AG08396 (cell line): ENCODE measurements around the gene PLEKHG4B.
"Not testable (repeated sequence)": the region's sequence is repeated elsewhere in the genome, so short reads cannot be mapped to it uniquely, and the experiment has no call there.

Source experiments
- DNase-seq: peaks from one replicate; pipeline ENCODE4 v3.0.0; 2012; ENCODE audit warnings: low spot score, mixed read lengths

PLEKHG4B gene

GRCh38 chr5:190366-191035, 98.5 kb downstream of the PLEKHG4B start:
- DNase-seq, result no peak

GRCh38 chr5:191036-191948, 99.3 kb downstream of the PLEKHG4B start, which contains the start of gene LRRC14B:
LRRC14B (plus strand) TSS chr5:191495; CDS start chr5:191539, 44 bp downstream.
- no peak for DNase-seq

DNA sequence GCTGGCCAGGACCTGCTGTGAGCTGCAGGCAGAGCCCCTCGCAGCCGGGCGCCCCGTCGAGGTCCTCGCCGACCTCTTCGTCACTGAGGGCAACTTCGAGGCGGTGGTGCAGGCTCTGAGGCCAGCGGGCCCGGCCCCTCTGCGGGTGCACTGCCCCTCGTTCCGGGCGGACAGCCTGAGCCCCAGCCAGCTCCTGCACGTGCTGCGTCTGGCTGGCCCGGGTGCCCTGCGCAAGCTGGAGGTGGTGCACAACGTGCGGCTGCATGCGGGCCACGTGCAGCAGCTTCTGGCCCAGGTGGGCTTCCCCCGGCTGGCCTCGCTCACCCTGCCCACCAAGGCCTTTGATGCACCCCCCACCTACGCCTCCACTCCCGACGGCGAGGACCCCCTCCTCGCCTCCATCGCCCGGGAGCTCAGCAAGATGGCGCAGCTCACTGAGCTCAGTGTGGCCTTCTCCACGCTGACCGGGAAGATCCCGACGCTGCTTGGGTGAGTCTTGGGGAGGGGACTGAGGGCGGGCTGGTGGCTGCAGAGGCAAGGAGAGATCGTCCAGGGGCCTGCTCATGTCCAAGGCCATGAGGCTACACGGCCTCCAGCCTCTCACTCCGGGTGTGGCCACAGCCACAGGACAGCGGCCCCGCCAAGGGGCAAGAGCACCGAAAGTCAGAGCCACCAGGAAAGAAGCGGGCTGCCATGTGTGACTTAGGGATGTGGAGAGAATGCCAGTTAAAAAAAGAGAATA, 100.2 kb downstream of the PLEKHG4B start:
- DNase-seq, result no peak

DNA sequence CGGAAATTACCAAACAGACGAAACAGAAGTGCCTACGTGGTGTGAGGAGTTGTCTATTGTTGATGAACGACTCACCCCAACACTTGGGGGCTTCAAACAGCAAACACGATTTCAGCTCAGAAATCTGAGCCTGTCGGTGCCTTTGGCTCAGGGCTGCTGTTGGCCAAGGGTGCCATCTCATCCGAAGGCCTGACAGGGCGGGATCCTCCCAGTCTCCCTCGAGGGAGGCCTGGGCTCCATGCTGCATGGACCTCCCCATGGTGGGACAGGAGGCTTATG, 100.7 kb downstream of the PLEKHG4B start:
- no peak for DNase-seq

GRCh38 chr5:192970-193831, 101.2 kb downstream of the PLEKHG4B start:
- no peak for DNase-seq

GRCh38 chr5:194102-194501, 102.1 kb downstream of the PLEKHG4B start:
- DNase-seq, result no peak

- no peak for DNase-seq
These were observed 102.7 kb downstream of the PLEKHG4B start for GRCh38 chr5:194603-195209.

- DNase-seq, result no peak
These were observed 103.6 kb downstream of the PLEKHG4B start for GRCh38 chr5:195401-196160.

- no peak for DNase-seq
These were observed 104.4 kb downstream of the PLEKHG4B start for GRCh38 chr5:196350-196749.

DNA sequence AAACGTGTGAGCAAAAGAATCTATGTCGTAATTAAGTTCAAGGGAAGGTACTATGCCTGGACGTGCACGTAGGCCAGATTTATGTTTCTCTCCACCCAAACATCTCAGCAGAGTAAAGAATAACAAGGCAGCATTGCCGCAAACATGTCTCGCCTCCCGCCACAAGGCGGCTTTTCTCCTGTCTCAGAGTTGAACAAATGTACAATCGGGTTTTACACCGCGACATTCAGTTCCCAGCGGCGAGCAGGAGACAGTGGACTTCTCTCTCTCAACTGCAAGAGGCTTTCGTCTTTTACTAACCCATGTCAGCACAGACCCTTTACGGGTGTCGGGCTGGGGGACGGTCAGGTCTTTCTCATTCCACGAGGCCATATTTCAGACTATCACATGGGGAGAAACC, 105.1 kb downstream of the PLEKHG4B start:
- not testable (repeated sequence) for DNase-seq

DNA sequence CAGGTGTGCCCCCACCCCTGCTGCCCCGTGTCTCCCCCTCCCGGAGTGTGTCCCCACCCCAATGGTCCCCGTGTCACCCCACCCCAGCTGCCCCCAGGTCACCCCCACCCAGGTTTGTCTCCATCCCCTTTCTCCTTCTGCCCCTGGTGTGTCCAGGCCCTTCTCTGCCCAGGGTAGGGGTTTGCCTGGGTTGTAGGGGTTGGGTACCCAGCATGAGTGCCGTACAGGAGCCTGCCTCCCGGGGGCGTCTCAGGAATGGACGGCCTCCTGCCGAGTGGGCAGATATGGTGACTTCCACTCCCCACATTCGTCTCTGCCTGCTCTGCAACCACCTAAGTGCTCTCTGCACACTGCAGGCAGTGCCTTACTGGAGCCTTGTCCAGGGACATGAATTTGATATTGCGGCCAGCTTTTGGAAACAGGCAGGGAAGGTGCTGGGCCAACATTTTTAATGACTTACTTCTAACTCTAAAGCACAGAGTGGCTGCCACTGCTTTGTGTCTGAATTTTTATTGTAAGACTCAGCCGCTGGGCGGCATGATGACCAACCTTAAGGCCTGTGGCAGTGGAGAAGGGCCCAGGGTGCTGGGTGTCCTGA, 106.0 kb downstream of the PLEKHG4B start:
- no peak for DNase-seq

DNA sequence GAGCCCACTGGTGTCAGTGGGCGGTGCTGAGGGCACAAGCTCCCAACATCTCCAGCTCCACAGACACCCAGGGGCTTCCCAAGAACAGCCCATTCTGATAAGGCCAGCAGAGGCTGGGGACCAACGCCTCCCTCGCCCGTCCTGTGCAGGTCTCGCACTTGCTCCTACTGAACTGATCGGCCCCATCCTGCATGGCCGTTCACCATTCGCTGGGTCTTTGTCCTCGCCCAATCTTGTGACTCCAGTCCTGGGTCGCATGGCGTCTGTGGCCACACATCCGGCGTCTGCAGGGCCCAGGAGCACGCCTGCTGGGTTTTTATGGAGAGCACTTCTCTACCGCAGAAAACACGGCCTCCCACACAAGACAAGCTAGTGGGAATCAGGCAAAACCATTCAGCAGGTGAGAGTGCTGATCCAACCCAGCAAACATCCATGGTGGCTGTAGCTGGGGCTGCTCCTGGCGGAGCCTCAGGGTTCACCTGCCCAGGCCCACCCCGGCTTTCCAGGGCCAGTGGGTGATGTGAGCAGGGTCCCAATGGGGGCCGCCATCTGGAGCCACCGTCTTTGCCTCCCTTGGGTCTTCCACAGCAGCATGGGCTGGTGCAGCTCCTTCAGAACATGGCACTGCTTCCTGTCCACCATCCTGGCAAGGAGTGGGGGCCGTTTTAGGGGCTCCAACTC, 106.7 kb downstream of the PLEKHG4B start:
- DNase-seq, result no peak

- no peak for DNase-seq
These were observed 107.4 kb downstream of the PLEKHG4B start for GRCh38 chr5:199197-199949.

DNA sequence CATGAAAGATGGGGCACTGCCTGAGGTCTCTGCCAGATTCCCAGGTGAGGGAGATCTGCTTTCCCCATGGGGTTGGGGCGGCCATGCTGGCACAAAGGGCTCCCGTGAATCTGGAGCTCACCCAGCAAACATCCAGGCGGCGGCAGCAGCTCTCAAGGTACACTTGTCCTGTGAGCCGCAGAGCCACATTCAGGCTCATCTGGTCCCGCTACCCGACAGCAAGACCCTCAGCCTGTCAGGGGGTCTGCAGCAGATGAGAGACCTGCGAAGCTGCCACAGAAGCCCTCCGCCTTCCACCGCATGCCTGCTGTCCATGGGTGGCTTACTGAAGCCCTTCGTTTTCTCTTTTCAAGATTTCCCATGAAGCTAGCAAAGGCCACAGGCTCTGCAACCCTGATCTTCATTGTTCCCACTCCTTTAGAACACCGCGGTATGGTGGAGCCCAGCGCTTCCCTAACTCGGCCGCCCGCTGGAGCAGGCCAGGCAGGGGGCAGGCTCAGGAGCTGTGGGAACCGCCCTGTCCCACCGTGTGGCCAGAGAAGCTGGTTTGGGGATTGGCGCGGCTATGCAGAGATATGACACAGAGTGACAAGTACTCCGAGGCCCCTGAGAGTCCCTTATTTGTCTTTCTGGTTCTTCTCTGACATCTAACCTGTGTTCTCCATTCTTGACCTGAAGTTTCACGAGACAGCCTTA, 108.1 kb downstream of the PLEKHG4B start:
- no peak for DNase-seq

DNA sequence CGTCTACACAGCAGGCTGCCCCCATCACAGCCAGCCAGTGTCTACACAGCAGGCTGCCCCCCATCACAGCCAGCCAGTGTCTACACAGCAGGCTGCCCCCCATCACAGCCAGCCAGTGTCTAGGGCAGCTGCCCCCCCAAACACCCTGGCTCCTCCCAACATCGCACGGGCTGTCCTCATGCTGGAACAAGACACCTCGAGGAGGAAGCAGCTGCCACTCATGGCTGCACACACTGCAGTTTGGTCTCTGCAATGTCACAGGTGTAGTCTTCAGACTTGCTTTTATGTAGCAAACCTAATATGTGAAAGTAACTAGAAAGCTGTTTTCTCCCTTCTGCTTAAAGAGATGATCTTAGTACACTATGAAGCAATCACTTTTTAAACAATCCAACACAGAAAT, 109.0 kb downstream of the PLEKHG4B start:
- no peak for DNase-seq

GRCh38 chr5:201672-202071, 109.7 kb downstream of the PLEKHG4B start:
- DNase-seq, result no peak

- no peak for DNase-seq
These were observed 111.4 kb downstream of the PLEKHG4B start for GRCh38 chr5:203246-203930.

GRCh38 chr5:204001-204400, 112.0 kb downstream of the PLEKHG4B start:
- DNase-seq, result no peak
